ENCODE results near the gene CYP2E1.
"Not testable (repeated sequence)": the region's sequence is repeated elsewhere in the genome, so short reads cannot be mapped to it uniquely, and the experiment has no call there.

The CYP2E1 gene

DNA sequence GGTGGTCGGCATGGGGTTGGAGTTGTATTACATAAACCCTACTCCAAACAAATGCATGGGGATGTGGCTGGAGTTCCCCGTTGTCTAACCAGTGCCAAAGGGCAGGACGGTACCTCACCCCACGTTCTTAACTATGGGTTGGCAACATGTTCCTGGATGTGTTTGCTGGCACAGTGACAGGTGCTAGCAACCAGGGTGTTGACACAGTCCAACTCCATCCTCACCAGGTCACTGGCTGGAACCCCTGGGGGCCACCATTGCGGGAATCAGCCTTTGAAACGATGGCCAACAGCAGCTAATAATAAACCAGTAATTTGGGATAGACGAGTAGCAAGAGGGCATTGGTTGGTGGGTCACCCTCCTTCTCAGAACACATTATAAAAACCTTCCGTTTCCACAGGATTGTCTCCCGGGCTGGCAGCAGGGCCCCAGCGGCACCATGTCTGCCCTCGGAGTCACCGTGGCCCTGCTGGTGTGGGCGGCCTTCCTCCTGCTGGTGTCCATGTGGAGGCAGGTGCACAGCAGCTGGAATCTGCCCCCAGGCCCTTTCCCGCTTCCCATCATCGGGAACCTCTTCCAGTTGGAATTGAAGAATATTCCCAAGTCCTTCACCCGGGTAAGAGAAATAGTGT is at the start of gene CYP2E1:
Gene CYP2E1 (plus strand): TSS at position 407 of the 632 bp plus-strand sequence. CDS start 33 bp downstream, at position 440.
- DNase-seq: no peak

DNA sequence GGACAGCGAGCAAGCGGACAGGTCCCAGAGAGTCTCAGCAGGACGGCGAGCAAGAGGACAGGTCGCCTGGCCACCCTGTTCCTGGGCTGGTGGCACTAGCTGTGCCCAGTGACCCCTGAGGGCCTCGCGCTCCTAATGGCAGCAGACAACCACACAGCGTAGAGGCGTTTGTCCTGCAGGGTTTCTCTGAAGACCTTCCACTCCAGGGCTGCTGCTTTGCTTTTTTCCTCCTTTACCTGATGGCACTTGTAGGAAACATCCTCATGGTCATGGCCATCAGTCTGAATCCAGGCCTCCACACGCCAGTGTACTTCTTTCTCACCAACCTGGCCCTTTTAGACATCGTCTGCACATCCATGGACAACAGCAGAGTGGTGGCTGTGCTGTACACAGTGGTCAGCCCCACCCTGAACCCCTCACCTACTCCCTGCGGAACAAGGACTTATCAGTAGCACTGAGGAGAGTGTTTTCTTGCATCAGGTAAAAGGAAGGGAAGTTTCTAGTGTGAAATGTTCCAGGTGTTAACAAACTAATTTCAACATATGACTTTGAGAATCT is 46.0 kb upstream of the CYP2E1 start:
- no peak for DNase-seq

DNA sequence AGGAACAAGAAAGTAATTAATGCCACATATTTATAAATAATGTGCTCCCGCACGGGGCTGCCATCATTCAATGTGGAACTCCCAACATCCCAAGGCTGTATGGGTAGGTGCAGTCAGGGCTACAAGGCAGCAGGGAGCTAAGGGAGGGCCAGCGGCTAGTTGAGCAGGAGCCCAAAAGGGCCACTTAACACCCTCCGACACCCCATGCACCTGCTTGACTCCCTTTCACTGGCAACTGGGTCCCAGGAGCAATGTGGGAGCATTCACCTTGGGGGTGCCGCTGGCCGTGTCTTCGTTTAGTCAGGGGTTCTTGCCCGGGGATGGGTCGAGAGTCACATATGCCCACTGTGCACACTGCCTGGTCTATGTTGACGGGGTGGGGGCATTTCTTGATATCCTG is 45.5 kb upstream of the CYP2E1 start:
- no peak for DNase-seq

DNA sequence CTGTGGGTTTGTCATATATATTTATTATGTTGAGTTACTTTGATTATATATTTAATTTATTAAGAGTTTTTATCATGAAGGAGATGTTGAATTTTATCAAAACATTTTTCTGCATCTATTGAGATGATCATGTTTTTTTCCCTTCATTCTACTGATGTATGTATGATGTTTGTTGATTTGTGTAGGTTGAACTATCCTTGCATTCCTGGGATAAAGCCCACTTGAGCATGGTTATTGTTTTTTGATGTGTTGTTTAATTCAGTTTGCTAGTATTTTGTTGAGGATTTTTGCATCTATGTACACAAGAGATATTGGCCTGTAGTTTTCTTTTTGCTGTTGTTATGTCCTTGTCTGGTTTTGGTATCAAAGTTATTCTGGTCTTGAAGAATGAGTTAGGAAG is 42.3 kb upstream of the CYP2E1 start:
- DNase-seq: no peak

DNA sequence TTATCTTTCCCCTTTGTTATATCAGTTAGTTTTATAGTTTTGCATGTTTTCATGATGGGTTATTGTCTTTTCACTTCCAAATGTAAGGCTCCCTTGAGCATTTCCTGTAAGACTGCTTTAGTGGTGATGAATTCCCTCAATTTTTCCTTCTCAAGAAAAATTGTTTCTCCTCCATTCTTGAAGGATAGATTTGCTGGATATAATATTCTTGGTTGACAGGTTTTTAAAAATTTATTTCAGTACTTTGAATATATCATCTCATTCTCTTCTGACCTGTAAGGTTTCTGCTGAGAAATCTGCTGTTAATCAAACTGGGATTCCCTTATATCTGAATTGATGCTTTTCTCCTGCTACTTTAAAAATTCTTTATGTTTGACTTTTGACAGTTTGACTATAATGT is 40.1 kb upstream of the CYP2E1 start:
- DNase-seq: no peak

DNA sequence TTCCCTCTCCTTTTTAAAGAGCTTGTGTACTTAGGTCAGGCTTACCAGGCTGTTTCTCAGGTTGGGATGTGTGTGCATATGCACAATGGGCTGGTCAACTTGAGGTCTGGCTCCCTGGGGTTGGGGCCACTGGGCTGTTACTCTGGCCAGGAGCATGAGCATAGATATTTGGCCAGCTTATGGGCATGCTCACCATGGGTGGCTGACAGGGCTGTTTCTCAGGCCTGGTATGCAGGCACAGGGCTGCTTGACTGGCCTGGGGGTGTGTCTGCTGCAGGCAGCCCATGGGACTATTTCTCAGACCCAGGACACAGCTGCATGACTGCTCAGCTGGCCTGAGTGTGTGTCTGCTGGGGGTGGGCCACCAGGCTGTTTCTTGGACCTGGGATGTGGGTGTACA is 38.8 kb upstream of the CYP2E1 start:
- no peak for DNase-seq

DNA sequence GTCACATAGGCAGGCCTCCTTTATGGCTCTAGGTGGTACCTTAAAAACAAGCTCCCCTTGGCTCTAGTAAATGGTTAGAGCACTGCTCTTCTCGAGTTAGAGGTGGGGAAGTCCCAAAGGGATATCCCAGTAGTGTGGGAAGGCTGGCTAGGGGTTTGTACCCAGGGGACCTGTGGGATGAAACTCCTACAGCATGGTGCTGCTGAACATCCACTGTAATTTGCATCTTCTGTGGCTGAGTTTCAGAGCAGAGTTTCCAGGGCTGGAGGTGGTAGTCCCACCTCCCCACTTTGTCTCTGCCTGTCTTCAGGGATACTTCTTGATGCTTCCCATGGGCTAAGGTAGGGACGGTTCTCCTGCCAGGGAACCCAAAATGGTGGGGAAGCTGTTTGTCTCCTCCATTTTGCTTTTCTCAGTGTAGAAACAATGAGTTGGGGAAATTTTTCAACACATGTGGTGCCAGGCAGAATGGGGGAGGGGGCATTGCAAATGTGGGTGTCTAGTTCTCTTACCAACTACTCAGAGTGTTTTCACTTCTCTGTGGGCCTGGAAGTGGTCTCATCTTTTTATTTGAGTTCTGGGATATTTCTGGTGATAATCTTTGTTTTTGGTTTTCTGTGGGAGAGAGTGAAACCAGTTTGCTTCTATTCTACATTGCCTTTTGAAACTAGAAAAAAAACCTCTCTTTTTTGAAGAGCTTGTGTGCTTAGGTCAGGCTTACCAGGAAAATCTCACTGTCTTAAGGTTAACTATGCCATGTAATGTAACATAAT is 37.2 kb upstream of the CYP2E1 start:
- no peak for DNase-seq

DNA sequence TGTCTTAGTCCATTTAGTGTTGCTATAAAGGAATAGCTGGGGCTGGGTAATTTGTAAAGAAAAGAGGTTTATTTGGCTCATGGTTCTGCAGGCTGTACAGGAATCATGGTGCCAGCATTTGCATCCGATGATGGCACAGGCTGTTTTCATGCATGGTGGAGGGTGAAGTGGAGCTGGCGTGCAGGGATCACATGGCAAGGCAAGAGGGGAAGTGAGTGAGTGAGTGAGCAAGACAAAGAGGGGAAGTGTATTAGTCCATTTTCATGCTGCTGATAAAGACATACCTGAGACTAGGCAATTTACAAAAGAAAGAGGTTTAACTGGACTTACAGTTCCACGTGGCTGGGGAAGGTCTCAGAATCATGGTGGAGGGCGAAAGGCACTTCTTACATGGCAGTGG is 33.6 kb upstream of the CYP2E1 start:
- DNase-seq: not testable (repeated sequence)

DNA sequence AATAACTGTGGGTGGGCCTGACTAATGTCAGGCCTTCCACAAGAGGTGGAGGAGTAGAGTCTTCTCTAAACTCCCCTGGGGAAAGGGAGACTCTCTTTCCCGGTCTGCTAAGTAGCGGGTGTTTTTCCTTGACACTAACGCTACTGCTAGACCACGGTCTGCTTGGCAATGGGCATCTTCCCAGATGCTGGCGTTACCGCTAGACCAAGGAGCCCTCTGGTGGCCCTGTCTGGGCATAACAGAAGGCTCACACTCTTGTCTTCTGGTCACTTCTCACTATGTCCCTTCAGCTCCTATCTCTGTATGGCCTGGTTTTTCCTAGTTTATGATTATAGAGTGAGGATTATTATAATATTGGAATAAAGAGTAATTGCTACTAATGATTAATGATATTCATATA is 29.8 kb upstream of the CYP2E1 start:
- DNase-seq: not testable (repeated sequence)

DNA sequence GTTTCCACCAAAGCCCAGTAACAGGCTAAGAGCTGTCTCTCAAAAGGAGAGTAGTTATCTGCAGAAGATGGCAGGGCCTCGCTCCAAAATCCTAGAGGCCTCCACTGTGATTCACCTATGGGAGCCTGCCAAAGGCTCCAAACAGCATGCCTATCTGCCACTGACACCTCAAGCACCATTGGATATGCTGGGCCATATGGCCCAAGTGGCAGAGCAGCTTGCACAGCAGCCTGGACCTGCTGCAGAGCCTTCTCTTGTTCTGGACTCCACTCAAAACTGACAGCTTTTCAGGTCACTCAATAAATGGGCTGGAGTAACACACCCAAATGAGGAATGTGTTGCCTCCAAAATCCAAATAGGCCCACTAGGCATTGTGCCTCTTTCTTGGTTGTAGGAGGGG is 28.0 kb upstream of the CYP2E1 start:
- DNase-seq: not testable (repeated sequence)

DNA sequence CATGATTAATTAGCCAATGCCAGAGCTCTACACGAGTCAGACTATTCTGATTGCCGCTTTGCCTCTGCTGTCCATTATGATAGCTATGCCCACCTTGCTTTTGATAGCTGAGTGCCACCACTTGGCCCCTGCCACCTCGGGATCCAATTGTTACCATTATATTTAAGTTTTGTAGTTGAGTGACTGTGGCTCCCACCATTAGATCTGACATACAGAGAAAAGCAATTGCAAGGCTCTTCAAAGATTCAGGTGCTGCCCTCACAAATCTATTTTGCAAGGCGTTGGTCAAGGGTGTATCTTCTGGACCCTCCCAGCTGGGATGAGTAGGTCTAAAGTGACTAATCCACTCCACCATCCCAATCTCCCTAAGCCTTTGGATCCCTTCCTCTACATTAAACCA is 26.3 kb upstream of the CYP2E1 start:
- DNase-seq: not testable (repeated sequence)

DNA sequence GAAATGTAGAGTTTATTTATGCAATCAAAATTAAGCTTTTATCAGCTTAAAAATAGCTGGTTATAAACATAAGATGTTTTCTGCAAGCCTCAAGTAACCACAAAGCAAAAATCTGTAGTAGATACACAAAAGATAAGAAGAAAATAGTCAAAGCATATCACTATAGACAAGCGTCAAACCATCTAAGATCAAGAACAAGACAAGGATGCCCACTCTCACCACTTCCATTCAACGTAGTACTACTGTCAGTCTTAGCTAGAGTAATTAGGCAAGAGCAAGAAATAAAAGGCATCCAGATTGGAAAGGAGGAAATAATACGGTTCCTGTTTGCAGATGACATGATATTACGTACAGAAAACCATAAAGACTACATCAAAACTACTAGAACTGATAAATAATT is 17.5 kb upstream of the CYP2E1 start:
- DNase-seq: no peak

DNA sequence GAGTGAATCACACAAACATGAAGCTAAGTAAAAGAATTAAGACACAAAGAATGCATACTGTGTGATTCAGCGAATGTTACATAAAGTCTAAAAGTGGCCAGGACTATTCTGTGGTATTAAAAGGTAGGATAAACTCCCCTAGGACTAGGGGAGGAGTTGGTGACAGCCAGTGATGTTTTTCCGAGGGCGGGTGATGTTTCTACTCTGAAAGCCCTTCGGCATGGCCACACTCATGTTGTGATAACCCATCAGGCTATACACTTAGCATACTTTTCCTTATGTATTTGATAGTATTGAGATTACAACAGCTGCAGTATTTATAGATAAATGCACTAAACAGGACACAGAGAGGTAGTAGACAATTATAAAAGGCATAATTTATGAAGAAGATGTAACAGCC is 15.8 kb upstream of the CYP2E1 start:
- DNase-seq: no peak

DNA sequence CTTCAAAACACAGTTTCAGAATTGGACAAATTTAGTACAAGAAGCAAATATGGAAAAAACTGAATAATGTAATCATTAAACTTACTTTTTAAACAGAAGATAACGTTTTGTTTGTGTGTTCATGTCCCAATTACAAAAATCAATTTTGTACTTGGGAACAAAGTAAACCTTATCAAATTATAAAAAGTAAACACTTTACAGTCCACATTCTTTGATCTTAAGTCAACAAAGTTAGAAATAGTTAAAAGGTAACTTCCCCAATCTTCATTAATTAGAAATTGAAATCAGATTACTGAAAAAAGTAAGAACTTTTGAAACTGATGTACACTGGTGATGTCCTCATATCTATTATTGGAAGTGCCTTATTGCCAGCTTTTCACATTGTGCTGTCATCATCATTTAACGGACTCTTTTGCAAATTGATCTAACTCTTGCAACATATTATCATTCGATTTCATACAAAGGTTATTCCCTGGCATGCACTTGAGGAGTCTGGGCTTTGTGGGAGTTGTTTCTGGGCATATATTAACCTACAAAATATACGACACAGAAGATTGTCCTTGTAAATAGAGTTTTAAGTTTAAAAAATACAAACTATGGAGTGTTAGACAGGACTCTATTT is 15.1 kb upstream of the CYP2E1 start:
- DNase-seq: no peak

DNA sequence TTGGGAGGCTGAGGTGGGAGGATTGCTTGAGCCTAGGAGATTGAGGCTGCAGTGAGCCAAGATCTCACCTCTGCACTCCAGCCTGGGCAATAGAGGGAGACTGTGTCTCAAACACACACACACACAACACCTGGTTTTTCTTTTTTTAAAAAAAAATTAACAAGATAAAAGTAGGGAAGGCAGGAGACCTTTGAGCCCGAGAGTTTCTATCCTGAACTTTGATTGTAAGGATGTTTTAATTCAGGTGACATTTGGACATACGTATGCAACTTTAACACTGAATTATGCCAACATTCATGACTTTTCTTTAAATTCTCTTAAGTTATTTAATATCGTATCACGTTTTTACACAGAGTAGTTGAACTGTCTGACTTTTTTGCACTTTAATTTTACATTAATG is 11.7 kb upstream of the CYP2E1 start:
- no peak for DNase-seq

DNA sequence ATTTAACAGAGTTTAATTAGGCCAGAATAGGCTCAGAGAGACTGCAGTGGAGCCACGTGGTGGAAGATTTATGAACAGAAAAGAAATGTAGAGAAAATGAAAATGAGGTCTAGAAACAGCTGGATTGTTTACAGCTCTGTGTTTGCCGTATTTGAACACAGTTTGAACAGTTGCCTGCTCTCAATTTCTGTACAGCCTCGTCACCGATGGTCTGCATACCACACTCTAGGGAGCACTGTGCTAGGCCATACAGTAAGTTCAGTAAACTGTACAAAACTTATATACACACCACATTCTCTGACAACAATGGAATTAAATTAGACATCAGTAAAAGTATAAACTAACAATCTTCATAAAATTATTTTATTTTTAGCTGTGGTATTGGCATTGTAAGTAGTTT is 11.1 kb upstream of the CYP2E1 start:
- DNase-seq: no peak

DNA sequence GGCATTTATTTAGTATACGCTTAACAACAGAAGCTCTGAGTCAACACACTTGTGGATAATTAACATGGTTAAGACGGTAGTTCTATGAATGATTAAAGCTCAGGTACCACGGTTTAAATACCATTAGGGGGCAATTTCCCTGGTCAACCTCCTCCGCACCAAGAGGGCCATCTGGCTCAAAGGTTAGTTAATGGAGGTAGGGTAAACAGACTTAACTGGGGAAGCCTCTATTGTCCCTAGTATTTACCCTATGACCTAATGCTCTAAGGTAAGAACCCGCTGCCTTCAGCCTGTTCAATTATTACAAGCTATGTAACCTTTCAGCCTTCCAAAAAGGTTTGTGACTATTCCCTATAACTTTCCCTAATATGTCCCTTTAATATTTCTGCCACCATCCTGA is 8.6 kb upstream of the CYP2E1 start:
- not testable (repeated sequence) for DNase-seq

DNA sequence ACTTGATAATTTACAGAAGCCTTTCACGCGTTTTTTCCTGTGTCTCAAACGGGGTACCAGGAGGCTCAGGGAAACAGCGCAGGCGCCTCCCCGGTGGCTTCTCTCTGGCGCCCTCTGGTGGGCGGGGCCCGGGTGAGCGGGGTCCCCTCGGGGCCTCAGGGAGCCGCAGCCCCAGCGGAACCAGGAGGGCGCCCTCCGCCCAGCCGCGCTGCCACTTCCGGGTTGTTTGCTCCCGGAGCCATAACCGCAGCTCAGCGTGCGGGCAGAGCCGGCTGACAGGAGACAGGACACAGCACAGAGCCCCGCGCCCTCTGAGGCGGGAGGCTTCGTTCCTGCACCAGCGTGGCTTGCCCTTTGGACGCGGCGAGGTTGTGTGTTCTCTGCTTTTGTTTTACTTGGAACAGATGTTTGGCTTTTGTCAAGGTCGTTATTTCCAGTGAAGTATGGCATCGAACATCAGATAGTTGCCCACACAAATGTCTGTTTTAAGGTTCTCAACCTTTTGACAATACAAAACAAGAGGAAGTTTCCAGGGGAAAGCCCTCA is 6.9 kb upstream of the CYP2E1 start:
- DNase-seq: peak; percentile 30

DNA sequence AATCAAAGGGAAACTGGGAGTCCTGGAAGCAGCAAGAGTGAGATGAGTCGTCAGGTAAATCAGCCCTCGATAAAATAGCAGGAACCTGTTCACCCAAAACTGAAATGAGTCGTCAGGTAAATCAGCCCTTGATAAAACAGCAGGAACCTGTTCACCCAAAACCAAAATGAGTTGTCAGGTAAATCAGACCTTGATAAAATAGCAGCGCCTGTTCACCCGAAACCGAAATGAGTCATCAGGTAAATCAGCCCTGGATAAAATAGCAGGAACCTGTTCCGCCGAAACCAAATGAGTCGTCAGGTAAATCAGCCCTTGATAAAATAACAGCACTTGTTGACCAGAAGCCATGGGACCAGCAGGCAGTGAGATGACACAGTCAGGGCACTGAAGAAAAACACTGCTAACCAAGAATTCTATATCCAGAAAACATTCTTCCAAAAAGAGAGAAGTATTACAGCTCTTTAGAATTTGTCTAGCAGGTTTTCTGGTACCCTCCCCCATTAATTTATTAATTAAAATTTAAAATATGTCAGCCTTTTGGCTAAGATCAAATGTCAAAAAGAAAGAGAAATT is 3.4 kb upstream of the CYP2E1 start:
- DNase-seq: no peak

DNA sequence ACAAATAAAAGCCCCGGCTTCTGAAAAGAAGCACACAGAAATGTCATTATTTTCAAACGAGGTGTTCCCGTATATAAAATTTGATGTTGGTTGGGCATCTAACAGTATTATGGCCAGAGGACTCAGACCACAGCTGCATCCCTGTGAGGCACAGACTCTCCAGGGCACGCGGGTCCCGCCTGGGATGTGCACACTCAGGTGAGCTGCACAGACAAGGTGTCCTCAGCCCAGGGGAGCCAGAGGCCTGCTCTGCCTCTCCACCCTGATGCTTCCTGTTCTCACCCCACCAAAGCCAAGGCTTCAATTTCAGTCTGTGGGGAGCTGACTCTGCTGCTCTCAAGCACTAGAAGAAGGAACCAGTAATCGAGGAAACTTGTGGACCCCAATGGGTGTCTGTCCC is 1.7 kb upstream of the CYP2E1 start:
- no peak for DNase-seq

DNA sequence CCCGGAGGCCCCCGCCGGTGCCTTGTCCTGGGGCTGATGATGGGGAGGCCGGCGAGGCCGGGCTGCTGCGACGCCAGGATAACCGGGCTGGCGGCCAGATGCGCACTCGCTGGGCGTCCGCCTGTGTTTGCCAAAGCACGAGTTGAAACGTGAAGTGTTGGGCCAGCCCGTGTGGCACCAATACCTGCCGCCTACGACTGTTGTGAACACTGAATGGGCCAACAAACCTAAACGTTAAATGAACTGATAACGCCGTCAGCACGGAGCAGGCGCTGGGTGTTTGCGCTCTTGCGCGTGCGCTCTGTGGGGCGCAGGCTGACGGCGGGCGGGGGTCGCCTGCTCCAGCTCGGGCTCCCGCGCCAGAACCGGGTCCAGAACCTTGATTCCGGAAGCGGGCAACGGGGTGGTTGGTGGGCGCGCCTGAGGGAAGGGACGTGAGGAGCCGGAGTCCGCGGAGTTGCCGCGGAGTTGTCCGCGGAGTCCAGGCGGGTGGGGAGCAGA is 658 bp downstream of the CYP2E1 start:
- no peak for DNase-seq

DNA sequence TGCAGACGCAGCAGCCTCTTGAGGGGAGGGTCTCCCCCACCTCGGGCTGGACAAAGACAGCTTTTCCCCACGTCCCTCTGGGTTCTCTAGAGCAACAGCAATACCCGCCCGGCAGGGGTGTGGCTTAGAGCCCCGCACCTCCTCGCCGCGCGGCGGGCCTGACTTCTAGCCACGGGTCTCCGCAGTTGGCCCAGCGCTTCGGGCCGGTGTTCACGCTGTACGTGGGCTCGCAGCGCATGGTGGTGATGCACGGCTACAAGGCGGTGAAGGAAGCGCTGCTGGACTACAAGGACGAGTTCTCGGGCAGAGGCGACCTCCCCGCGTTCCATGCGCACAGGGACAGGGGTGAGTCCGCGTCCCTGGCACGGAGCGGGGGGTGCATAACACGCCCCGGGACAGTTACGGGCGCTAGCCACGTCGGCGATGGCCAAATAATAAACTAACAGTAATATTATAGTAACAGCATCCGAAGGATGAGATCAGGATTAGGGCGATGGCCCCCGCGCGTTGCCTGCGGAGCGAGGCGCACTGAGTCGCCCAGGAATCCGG is 1.2 kb downstream of the CYP2E1 start:
- DNase-seq: no peak
